HCT116 (cell line): ENCODE data around the gene SIK3. TPM values are rescaled to one million over a fixed set of nuclear protein-coding genes. Genes with fewer than 3 reads are reported as not detected.

Experiments
- ATAC-seq: fragments of 200-7000 bp; cut with Tn5 transposase; 2 replicates; pipeline ENCODE4 v1.9.1; 2020; ENCODE audit warnings: mild to moderate bottlenecking, moderate library complexity
- BruUV-seq: library from RNA; stranded (reverse); fragments of 400-500 nt; replicated peaks from 2 replicates; lab custom pipeline; 2021; lab: Mats Ljungman, UMichigan
- CTCF ChIA-PET: fragments of 300-600 bp; sonication (Branson Sonifier 250); formaldehyde crosslinking; loops from one replicate; lab custom pipeline; 2021; ENCODE audit warnings: antibody characterized with exemption; lab: Charles Lee
- POLR2A ChIA-PET: fragments of 300-600, 350-600 bp; sonication (Branson Sonifier 250); formaldehyde crosslinking; loops from one replicate; lab custom pipeline; 2021; ENCODE audit warnings: antibody characterized with exemption; lab: Charles Lee
- RAD21 ChIA-PET, 2 experiments: fragments of 300-600 bp; sonication (Branson Sonifier 250); formaldehyde crosslinking; loops; one replicate each; lab custom pipeline; 2023; ENCODE audit warnings: low total read pairs in 2 of 2; ENCODE audit not compliant: uncharacterized antibody in 2 of 2, unreplicated experiment in 2 of 2, low non-redundant PET in 1 of 2; lab: Charles Lee
- DNase-seq: peaks from one replicate; pipeline ENCODE4 v3.0.0-alpha.2; 2010; ENCODE audit warnings: low read depth, low spot score
- H2AFZ ChIP-seq: fragments of 200-600 bp; shearing (Covaris generic), sonication (generic); 2 replicates; pipeline ENCODE4 v1.6.1; 2017; ENCODE audit warnings: low read depth, mixed run types, mixed read lengths, antibody characterized with exemption, low read length; ENCODE audit not compliant: poor library complexity, severe bottlenecking
- H3K27ac ChIP-seq: 2 replicates; pipeline ENCODE4 v1.5.1; 2012; ENCODE audit warnings: low read depth, low read length
- H3K27me3 ChIP-seq: fragments of 200-600 bp; sonication (generic); 2 replicates; pipeline ENCODE4 v1.6.1; 2016; ENCODE audit warnings: mixed run types, low read length, mixed read lengths; ENCODE audit not compliant: insufficient read depth
- H3K36me3 ChIP-seq, 2 experiments: fragments of 200-500 bp in 1 of 2; fragments of 200-600 bp in 1 of 2; sonication (Bioruptor generic) in 1 of 2; sonication (generic) in 1 of 2; 2 replicates each; pipeline versions ENCODE4 v1.5.1 to v1.6.1; 2014 to 2016; ENCODE audit warnings: low read length in 2 of 2, inconsistent platforms in 1 of 2, mixed read lengths in 1 of 2, mixed run types in 1 of 2; ENCODE audit not compliant: insufficient read depth in 2 of 2, control insufficient read depth in 1 of 2
- H3K4me1 ChIP-seq, 2 experiments: fragments of 200-600 bp in 1 of 2; sonication (generic) in 1 of 2; 2 replicates each; pipeline versions ENCODE4 v1.5.1 to v1.6.1; 2012 to 2017; ENCODE audit warnings: low read length in 2 of 2, inconsistent platforms in 1 of 2, mild to moderate bottlenecking in 1 of 2, mixed read lengths in 1 of 2, mixed run types in 1 of 2, moderate library complexity in 1 of 2; ENCODE audit not compliant: insufficient read depth in 2 of 2, control insufficient read depth in 1 of 2
- H3K4me2 ChIP-seq: fragments of 200-600 bp; sonication (generic); 2 replicates; pipeline ENCODE4 v1.6.1; 2017; ENCODE audit warnings: mixed run types, low read length, mixed read lengths
- H3K4me3 ChIP-seq, 2 experiments: fragments of 200-600 bp in 1 of 2; sonication (generic) in 1 of 2; replicated peaks in 1 of 2; 2 replicates each; pipeline ENCODE4 v1.5.1; 2011 to 2016; ENCODE audit warnings: low read length in 2 of 2, control low read depth in 1 of 2, low read depth in 1 of 2, mild to moderate bottlenecking in 1 of 2, mixed read lengths in 1 of 2, mixed run types in 1 of 2
- H3K79me2 ChIP-seq: fragments of 200-600 bp; sonication (generic); 2 replicates; pipeline ENCODE4 v1.6.1; 2017; ENCODE audit warnings: mild to moderate bottlenecking, mixed run types, low read length, moderate library complexity, mixed read lengths; ENCODE audit not compliant: insufficient read depth
- H3K9ac ChIP-seq: fragments of 200-600 bp; sonication (generic); 2 replicates; pipeline ENCODE4 v1.6.1; 2016; ENCODE audit warnings: low read length, mixed read lengths
- H3K9me2 ChIP-seq: fragments of 200-600 bp; sonication (generic), shearing (Covaris generic); 2 replicates; pipeline ENCODE4 v1.6.1; 2017; ENCODE audit warnings: mixed run types, mild to moderate bottlenecking, moderate library complexity; ENCODE audit not compliant: insufficient read depth
- H3K9me3 ChIP-seq, 2 experiments: fragments of 200-500 bp in 1 of 2; fragments of 200-600 bp in 1 of 2; sonication (Bioruptor generic) in 1 of 2; sonication (generic) in 1 of 2; 2 replicates each; pipeline ENCODE4 v1.6.1; 2014 to 2017; ENCODE audit warnings: low read length in 2 of 2, mixed read lengths in 2 of 2, inconsistent platforms in 1 of 2, low read depth in 1 of 2, mild to moderate bottlenecking in 1 of 2, mixed run types in 1 of 2, moderate library complexity in 1 of 2; ENCODE audit not compliant: control insufficient read depth in 1 of 2, insufficient read depth in 1 of 2
- H4K20me1 ChIP-seq: fragments of 200-600 bp; sonication (generic), shearing (Covaris generic); 2 replicates; pipeline ENCODE4 v1.6.1; 2017; ENCODE audit warnings: mixed run types, mild to moderate bottlenecking, moderate library complexity; ENCODE audit not compliant: insufficient read depth
- CBX3 ChIP-seq: IDR thresholded peaks from 2 replicates; pipeline ENCODE4 v1.6.1; 2012; ENCODE audit warnings: low read depth
- CEBPB ChIP-seq: IDR thresholded peaks from 2 replicates; pipeline ENCODE4 v1.6.1; 2012; ENCODE audit warnings: low read depth
- EGR1 ChIP-seq: IDR thresholded peaks from 2 replicates; pipeline ENCODE4 v1.6.1; 2012; ENCODE audit warnings: low read depth
- JUND ChIP-seq: IDR thresholded peaks from 2 replicates; pipeline ENCODE4 v1.6.1; 2012
- ZFX ChIP-seq: fragments of 450-650 bp; IDR thresholded peaks from 2 replicates; pipeline ENCODE4 v1.6.1; 2017
- ZNF274 ChIP-seq: fragments of 200-500 bp; sonication (Bioruptor generic); IDR thresholded peaks from 2 replicates; pipeline ENCODE4 v1.6.1; 2014; ENCODE audit warnings: mild to moderate bottlenecking, low read depth, low read length, inconsistent platforms
- intact Hi-C: fragments of 100-400 bp; cut with micrococcal nuclease; formaldehyde crosslinking; loops from 2 replicates; pipeline ENCODE4 v1.10.0; 2022
- total RNA-seq: library from RNA; stranded (reverse); gene quantifications from one replicate; pipeline ENCODE4 v1.2.1, GENCODE V29; 2021; ENCODE audit not compliant: unreplicated experiment
- TF ChIP-seq, protein P1 (sequence below): IDR thresholded peaks from 2 replicates; pipeline ENCODE4 v1.6.1; 2012; ENCODE audit warnings: low read depth
- TF ChIP-seq, protein P2 (sequence below), 3 experiments: fragments of 200-600 bp in 1 of 3; sonication (generic) in 1 of 3; IDR thresholded peaks in 2 of 3; conservative IDR thresholded peaks in 1 of 3; 2 replicates each; pipeline ENCODE4 v1.5.1; 2012 to 2017; ENCODE audit warnings: low read depth in 2 of 3, low read length in 2 of 3, antibody characterized with exemption in 1 of 3, borderline replicate concordance in 1 of 3, control low read depth in 1 of 3, mild to moderate bottlenecking in 1 of 3, mixed read lengths in 1 of 3, mixed run types in 1 of 3, moderate library complexity in 1 of 3; ENCODE audit not compliant: insufficient read depth in 1 of 3

SIK3 gene
- total RNA-seq, 1 experiment from 2014 or later, result 21.0 TPM

DNA sequence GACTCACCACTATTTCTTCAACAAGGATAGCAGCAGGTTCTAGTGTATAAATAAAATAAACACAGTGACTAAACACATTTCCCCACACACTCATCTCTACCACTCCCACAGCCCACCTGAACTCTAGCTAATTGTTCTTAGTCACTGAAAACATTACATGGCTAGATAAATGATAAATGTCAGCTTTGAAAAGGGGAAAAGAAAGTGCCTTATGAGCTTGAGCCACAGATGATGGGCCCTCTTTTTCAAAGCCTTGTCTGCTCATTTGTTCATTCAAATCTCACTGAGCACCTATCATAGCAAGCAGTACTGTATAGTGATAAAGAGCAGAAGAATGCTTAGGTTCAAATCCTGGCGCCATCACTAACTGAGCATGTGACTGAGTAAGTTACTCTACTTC lies 58.3 kb downstream of the SIK3 start:
- Histone ChIP-seq H2AFZ (no peak overlapping the region), H4K20me1 (peaks cover 5% of the 10 kb centered on the region; the same call in 1 of the 2 replicates), H3K27ac (no peak overlapping the region), H3K79me2 (peaks cover 30% of the 10 kb centered on the region), H3K9ac (no peak overlapping the region), H3K36me3 (no peaks in the 10 kb centered on the region), H3K4me1 (peaks cover 7 to 20% of the 10 kb centered on the region in 2 experiments), H3K4me2 (peak overlapping the region; percentile 2; the same call in 1 of the 2 replicates), H3K9me3 (no peaks in the 10 kb centered on the region), H3K9me2 (no peaks in the 10 kb centered on the region), H3K27me3 (no peaks in the 10 kb centered on the region), H3K4me3 (no peak overlapping the region)
- DNase-seq, result no peak
- BruUV-seq, result no TSS peak
- intact Hi-C loops, result no loop called here
- CTCF ChIA-PET, result no interaction called here
- RAD21 ChIA-PET, result no interaction called here
- TF ChIP-seq ZFX, result no peak
- no peak for TF ChIP-seq CEBPB
- no peak for TF ChIP-seq ZNF274
- TF ChIP-seq, protein P1, sequence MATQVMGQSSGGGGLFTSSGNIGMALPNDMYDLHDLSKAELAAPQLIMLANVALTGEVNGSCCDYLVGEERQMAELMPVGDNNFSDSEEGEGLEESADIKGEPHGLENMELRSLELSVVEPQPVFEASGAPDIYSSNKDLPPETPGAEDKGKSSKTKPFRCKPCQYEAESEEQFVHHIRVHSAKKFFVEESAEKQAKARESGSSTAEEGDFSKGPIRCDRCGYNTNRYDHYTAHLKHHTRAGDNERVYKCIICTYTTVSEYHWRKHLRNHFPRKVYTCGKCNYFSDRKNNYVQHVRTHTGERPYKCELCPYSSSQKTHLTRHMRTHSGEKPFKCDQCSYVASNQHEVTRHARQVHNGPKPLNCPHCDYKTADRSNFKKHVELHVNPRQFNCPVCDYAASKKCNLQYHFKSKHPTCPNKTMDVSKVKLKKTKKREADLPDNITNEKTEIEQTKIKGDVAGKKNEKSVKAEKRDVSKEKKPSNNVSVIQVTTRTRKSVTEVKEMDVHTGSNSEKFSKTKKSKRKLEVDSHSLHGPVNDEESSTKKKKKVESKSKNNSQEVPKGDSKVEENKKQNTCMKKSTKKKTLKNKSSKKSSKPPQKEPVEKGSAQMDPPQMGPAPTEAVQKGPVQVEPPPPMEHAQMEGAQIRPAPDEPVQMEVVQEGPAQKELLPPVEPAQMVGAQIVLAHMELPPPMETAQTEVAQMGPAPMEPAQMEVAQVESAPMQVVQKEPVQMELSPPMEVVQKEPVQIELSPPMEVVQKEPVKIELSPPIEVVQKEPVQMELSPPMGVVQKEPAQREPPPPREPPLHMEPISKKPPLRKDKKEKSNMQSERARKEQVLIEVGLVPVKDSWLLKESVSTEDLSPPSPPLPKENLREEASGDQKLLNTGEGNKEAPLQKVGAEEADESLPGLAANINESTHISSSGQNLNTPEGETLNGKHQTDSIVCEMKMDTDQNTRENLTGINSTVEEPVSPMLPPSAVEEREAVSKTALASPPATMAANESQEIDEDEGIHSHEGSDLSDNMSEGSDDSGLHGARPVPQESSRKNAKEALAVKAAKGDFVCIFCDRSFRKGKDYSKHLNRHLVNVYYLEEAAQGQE, result no peak
- TF ChIP-seq, protein P2, sequence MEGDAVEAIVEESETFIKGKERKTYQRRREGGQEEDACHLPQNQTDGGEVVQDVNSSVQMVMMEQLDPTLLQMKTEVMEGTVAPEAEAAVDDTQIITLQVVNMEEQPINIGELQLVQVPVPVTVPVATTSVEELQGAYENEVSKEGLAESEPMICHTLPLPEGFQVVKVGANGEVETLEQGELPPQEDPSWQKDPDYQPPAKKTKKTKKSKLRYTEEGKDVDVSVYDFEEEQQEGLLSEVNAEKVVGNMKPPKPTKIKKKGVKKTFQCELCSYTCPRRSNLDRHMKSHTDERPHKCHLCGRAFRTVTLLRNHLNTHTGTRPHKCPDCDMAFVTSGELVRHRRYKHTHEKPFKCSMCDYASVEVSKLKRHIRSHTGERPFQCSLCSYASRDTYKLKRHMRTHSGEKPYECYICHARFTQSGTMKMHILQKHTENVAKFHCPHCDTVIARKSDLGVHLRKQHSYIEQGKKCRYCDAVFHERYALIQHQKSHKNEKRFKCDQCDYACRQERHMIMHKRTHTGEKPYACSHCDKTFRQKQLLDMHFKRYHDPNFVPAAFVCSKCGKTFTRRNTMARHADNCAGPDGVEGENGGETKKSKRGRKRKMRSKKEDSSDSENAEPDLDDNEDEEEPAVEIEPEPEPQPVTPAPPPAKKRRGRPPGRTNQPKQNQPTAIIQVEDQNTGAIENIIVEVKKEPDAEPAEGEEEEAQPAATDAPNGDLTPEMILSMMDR (IDR thresholded peaks at IDR 0.05 in 2 of 3, conservative IDR thresholded peaks at IDR 0.05 in 1 of 3; ENCODE audit: borderline replicate concordance in 1 of 3, insufficient read depth in 1 of 3, low read depth in 2 of 3, low read length in 2 of 3), result no peak
- no peak for TF ChIP-seq JUND
- no peak for TF ChIP-seq CBX3
- TF ChIP-seq EGR1, result no peak
- no peak for ATAC-seq
- POLR2A ChIA-PET, result no interaction called here
